Head of caudate nucleus (tissue), 42 donors: ENCODE results near the gene DAZAP2.
"Not testable (repeated sequence)": the region's sequence is repeated elsewhere in the genome, so short reads cannot be mapped to it uniquely, and the experiment has no call there.

ENCODE experiments used
- DNase-seq, 42 donors: peaks; one replicate each; pipeline versions ENCODE4 v3.0.0 to v3.0.0-alpha.2; 2020 to 2021; ENCODE audit warnings: mixed read lengths in 7 of 42
- intact Hi-C: fragments of 100-400 bp; cut with DNase I; formaldehyde crosslinking; loops from one replicate; pipeline ENCODE4 v1.15.0; 2022

Gene DAZAP2

DNA sequence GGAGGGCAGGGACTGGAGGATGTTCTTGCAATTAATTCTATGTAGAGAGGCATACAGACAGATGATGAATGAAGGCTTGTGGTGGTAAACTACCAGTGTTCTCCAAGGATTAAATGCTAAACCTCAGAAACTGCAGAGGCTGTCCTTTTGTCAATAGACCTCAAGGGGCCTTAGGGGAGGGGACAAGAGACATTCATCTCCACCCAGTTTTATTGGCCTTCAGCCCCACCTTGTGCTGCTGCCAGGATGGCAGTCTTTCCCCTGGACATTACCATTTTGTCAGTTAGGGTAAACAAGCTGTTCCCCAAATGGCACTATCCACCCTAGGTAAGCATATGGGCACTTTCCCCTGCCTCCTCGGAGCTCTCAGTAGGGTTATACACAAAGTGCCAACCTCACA is 36.5 kb downstream of the DAZAP2 start:
- DNase-seq: no peak
- intact Hi-C loops: no loop called here

DNA sequence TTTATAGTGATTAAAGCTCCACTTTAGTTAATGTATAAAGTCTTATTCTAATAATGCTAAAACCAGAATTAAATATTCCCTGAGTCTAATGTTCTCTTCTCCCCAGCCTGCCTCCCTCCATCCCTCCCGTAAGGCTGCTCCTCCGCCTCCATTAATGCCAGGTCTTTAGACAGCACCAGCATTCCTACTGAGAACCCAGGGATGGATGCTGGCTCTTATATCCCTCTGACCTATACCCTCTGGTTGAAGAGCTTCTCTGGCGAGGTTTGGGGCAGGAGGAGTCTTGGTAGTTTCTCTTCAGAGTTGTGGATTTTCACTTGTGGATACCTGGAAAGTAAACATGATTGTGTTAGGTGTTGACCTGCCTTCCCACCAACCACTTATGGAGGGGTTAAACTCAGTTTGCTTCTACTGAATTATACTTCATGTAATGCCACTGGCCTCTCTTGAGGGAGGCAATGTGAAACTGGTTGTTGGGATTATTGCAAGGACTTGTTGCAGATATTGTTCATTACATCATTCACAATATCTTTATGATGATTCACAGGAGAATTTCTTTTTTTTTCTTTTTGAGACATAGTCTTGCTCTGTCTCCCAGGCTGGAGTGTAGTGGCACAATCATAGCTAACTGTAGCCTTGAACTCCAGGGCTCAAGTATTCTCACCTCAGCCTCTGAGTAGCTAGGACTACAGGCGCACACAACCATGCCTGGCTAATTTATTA is 42.7 kb downstream of the DAZAP2 start:
- DNase-seq: no peak
- intact Hi-C loops: no loop called here

DNA sequence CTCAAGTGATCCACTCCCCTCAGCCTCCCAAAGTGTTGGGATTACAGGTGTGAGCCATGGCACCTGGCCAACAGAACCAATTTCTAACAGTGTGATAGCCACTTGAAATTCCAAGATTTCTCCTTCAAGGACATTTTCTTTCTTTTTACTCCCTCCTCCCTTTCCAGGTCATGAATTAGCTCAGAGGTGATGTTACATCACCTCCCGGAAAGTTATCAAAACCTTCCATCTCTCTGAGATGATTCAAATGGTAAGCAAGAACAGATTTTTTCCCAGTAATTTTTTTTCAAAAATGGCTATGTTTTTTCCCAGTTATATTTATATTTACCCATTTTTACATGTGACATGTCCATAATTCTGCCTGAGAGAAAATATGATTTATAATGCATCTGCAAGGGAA is 47.2 kb downstream of the DAZAP2 start:
- intact Hi-C loops: no loop called here
- DNase-seq: no peak

DNA sequence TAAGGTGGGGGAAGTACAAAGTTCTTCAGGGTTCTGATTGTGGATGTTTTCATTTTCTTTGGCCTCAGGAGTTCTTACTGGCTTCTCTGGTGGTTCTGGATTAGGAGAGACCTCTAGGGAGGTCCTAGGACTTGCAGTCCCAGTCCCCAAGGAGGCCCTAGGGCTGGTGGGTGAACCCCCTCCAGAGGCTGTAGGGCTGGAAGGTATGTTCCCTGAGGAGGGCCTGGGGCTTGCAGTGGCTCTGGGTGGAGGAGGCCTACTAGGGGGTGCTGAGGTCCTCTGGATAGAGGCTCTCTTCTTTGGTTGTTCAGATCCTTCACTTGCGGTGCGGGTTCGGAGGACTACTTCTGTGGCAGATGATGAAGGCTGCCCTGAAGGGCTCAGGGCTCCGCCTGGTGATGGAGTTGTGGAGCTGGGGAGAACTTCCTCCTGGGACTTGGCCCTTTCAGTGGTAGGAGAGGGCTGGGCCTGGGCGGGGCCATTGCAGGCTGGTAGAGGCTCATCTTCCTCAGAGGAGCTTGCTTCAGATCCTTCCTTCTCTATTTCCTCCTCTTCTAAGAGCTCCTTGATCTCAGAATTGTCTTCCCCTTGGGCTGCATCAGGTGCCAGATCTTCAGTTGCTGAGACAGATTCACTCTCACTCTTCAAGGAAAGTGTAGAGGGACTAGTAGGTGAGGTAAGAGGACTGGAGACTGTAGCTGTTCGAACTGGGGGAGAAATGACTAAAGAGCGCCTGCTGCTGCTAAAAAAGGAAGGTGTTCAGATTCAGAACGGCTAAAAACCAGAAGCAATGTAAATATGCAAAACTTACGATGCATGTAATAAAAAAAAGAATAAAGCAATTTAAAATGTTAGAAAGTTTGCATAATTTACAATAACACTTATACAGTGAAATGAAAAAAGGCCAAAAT is 53.2 kb downstream of the DAZAP2 start:
- peak in 35 of 42 donors; percentile 9 to 56 (median 30) for DNase-seq
- intact Hi-C loops: not testable (repeated sequence)
